ENCODE data around the gene SAPCD2.

- no peak for TF ChIP-seq CTCF (IDR thresholded peaks at IDR 0.05; ENCODE audit: poor library complexity, severe bottlenecking)
- no peak for TF ChIP-seq EP300 (conservative IDR thresholded peaks at IDR 0.05; ENCODE audit: poor library complexity, severe bottlenecking)
- TF ChIP-seq, protein P1, sequence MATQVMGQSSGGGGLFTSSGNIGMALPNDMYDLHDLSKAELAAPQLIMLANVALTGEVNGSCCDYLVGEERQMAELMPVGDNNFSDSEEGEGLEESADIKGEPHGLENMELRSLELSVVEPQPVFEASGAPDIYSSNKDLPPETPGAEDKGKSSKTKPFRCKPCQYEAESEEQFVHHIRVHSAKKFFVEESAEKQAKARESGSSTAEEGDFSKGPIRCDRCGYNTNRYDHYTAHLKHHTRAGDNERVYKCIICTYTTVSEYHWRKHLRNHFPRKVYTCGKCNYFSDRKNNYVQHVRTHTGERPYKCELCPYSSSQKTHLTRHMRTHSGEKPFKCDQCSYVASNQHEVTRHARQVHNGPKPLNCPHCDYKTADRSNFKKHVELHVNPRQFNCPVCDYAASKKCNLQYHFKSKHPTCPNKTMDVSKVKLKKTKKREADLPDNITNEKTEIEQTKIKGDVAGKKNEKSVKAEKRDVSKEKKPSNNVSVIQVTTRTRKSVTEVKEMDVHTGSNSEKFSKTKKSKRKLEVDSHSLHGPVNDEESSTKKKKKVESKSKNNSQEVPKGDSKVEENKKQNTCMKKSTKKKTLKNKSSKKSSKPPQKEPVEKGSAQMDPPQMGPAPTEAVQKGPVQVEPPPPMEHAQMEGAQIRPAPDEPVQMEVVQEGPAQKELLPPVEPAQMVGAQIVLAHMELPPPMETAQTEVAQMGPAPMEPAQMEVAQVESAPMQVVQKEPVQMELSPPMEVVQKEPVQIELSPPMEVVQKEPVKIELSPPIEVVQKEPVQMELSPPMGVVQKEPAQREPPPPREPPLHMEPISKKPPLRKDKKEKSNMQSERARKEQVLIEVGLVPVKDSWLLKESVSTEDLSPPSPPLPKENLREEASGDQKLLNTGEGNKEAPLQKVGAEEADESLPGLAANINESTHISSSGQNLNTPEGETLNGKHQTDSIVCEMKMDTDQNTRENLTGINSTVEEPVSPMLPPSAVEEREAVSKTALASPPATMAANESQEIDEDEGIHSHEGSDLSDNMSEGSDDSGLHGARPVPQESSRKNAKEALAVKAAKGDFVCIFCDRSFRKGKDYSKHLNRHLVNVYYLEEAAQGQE (IDR thresholded peaks at IDR 0.05; ENCODE audit: borderline replicate concordance): no peak
- no peak for TF ChIP-seq TAF1 (IDR thresholded peaks at IDR 0.05; ENCODE audit: low read depth)
Measured at GRCh38 chr9:137108608-137109249, 38.4 kb upstream of the SAPCD2 start.
